Measurements from ENCODE around the gene RPL6.
"Not testable (repeated sequence)": the region's sequence is repeated elsewhere in the genome, so short reads cannot be mapped to it uniquely, and the experiment has no call there.

The RPL6 gene

DNA sequence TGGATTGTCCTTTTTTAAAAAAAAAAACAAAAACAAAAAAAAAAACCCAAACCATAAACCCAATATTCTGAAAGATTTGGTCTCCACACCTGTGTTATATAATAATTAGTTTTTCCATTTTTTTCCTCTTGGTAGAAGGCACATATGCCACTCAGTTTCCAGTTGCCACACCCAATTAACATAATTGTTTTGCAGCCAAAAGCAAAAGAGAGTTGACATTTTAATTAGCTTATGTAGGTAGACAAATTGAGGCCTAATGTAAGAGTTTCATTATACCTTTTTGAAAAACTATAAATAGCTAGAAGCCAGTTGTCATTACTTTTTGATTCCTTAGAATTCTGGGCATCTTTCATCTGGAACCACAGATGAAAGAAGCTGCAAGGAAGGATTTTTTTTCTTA, 30.4 kb upstream of the RPL6 start:
- Histone ChIP-seq H3K4me2 (no peak overlapping the region), H3K79me2 (ENCODE audit: insufficient read depth, low read depth) (peaks cover 3% of the 10 kb centered on the region; the same call in 1 of the 2 replicates), H3K4me3 (IDR thresholded peaks at IDR 0.05; ENCODE audit: insufficient read depth, low read depth, low read length) (no peak overlapping the region), H3K36me3 (ENCODE audit: insufficient read depth) (no peaks in the 10 kb centered on the region), H2AFZ (ENCODE audit: low read depth) (no peak overlapping the region), H3K27ac (no peak overlapping the region), H3K4me1 (ENCODE audit: low read depth, poor library complexity, severe bottlenecking) (no peaks in the 10 kb centered on the region), H3K9ac (no peak overlapping the region), H4K20me1 (ENCODE audit: insufficient read depth) (no peaks in the 10 kb centered on the region), H3K27me3 (ENCODE audit: insufficient read depth, low read depth) (no peaks in the 10 kb centered on the region)
- TF ChIP-seq, protein P1, sequence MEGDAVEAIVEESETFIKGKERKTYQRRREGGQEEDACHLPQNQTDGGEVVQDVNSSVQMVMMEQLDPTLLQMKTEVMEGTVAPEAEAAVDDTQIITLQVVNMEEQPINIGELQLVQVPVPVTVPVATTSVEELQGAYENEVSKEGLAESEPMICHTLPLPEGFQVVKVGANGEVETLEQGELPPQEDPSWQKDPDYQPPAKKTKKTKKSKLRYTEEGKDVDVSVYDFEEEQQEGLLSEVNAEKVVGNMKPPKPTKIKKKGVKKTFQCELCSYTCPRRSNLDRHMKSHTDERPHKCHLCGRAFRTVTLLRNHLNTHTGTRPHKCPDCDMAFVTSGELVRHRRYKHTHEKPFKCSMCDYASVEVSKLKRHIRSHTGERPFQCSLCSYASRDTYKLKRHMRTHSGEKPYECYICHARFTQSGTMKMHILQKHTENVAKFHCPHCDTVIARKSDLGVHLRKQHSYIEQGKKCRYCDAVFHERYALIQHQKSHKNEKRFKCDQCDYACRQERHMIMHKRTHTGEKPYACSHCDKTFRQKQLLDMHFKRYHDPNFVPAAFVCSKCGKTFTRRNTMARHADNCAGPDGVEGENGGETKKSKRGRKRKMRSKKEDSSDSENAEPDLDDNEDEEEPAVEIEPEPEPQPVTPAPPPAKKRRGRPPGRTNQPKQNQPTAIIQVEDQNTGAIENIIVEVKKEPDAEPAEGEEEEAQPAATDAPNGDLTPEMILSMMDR (conservative IDR thresholded peaks at IDR 0.05; ENCODE audit: low read depth, low read length): no peak

DNA sequence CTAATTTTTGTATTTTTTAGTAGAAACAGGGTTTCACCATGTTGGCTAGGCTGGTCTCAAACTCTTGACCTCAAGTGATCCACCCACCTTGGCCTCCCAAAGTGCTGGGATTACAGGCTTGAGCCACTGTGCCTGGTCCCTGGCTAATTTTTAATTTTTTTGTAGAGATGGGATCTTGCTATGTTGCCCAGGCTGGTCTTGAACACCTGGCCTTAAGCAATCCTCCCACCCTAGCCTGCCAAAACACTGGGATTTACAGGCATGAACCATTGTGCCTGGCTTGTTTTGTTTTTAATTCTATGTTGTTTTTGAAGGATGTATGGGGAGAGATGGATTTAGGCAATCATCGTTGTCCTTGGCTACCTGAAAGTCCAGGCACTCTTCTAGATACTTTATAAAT, 29.2 kb upstream of the RPL6 start:
- H4K20me1 ChIP-seq (ENCODE audit: insufficient read depth); H3K4me2 ChIP-seq; H3K9ac ChIP-seq; H3K79me2 ChIP-seq (ENCODE audit: insufficient read depth, low read depth); H3K36me3 ChIP-seq (ENCODE audit: insufficient read depth); H3K4me1 ChIP-seq (ENCODE audit: low read depth, poor library complexity, severe bottlenecking); H3K4me3 ChIP-seq (IDR thresholded peaks at IDR 0.05; ENCODE audit: insufficient read depth, low read depth, low read length); H2AFZ ChIP-seq (ENCODE audit: low read depth); H3K27me3 ChIP-seq (ENCODE audit: insufficient read depth, low read depth); H3K27ac ChIP-seq: not testable (repeated sequence)

DNA sequence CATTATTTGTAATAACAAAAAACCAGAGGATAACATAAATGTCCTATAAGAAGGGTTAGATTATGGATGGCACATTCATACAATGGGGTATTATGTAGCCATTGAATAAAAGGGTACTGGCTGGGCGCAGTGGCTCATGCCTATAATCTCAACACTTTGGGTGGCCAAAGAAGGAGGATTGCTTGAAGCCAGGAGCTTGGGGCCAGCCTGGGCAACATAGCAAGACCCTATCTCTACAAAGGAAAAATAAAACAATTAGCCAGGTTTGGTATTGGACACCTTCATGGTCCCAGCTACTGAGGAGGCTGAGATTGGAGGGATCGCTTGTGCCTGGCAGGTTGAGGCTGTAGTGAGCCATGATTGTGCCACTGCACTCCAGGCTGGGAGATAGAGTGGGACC, 24.1 kb upstream of the RPL6 start:
- Histone ChIP-seq H3K27ac (no peak overlapping the region), H3K27me3 (ENCODE audit: insufficient read depth, low read depth) (no peaks in the 10 kb centered on the region), H3K4me3 (IDR thresholded peaks at IDR 0.05; ENCODE audit: insufficient read depth, low read depth, low read length) (no peak overlapping the region), H3K79me2 (ENCODE audit: insufficient read depth, low read depth) (peaks cover 15% of the 10 kb centered on the region; the same call in 1 of the 2 replicates), H3K36me3 (ENCODE audit: insufficient read depth) (no peaks in the 10 kb centered on the region), H4K20me1 (ENCODE audit: insufficient read depth) (no peaks in the 10 kb centered on the region), H3K9ac (no peak overlapping the region), H2AFZ (ENCODE audit: low read depth) (no peak overlapping the region), H3K4me1 (ENCODE audit: low read depth, poor library complexity, severe bottlenecking) (no peaks in the 10 kb centered on the region), H3K4me2 (no peak overlapping the region)
- TF ChIP-seq, protein P1 (conservative IDR thresholded peaks at IDR 0.05; ENCODE audit: low read depth, low read length): no peak

- peaks cover 15% of the 10 kb centered on the region; the same call in 1 of the 2 replicates for H3K79me2 ChIP-seq (ENCODE audit: insufficient read depth, low read depth)
- no peak overlapping the region for H3K9ac ChIP-seq
These were observed 22.6 kb upstream of the RPL6 start for GRCh38 chr12:112431965-112432364.

DNA sequence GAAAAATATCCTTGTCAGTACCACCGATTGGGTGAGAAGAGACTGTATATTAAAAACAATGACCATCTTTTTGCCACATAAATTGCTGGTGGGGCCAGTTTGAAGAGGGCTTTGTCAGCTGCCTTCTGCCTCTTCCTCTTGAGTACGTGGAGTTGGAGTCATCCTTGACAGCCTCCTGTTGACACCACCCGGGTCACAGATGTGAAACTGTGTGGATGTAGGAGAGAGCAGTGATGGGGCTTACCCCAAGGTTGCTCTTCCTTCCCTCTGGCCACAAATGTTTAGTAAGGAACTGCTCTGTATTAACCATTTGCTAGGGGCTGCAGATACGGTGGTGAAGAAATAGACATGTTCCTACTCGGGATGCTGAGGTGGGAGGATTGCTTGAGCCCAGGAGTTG, 21.5 kb upstream of the RPL6 start:
- no peaks in the 10 kb centered on the region for H3K27me3 ChIP-seq (ENCODE audit: insufficient read depth, low read depth)

More at GRCh38 chr12:112431965-112432364, 22.6 kb upstream of the RPL6 start:
- no peak overlapping the region for H3K27ac ChIP-seq
- no peak overlapping the region for H2AFZ ChIP-seq (ENCODE audit: low read depth)
- no peak overlapping the region for H3K4me3 ChIP-seq (IDR thresholded peaks at IDR 0.05; ENCODE audit: insufficient read depth, low read depth, low read length)
- H3K36me3 ChIP-seq (ENCODE audit: insufficient read depth): no peaks in the 10 kb centered on the region
- no peaks in the 10 kb centered on the region for H3K4me1 ChIP-seq (ENCODE audit: low read depth, poor library complexity, severe bottlenecking)
- no peaks in the 10 kb centered on the region for H4K20me1 ChIP-seq (ENCODE audit: insufficient read depth)
- no peak overlapping the region for H3K4me2 ChIP-seq
- TF ChIP-seq, protein P1 (conservative IDR thresholded peaks at IDR 0.05; ENCODE audit: low read depth, low read length): no peak
- no peaks in the 10 kb centered on the region for H3K27me3 ChIP-seq (ENCODE audit: insufficient read depth, low read depth)

More for the DNA sequence above, 21.5 kb upstream of the RPL6 start:
- Histone ChIP-seq H3K4me1 (ENCODE audit: low read depth, poor library complexity, severe bottlenecking) (no peaks in the 10 kb centered on the region), H3K27ac (no peak overlapping the region), H3K9ac (no peak overlapping the region), H4K20me1 (ENCODE audit: insufficient read depth) (no peaks in the 10 kb centered on the region), H2AFZ (ENCODE audit: low read depth) (no peak overlapping the region), H3K4me3 (IDR thresholded peaks at IDR 0.05; ENCODE audit: insufficient read depth, low read depth, low read length) (no peak overlapping the region), H3K36me3 (ENCODE audit: insufficient read depth) (no peaks in the 10 kb centered on the region), H3K79me2 (ENCODE audit: insufficient read depth, low read depth) (peaks cover 17% of the 10 kb centered on the region; the same call in 1 of the 2 replicates), H3K4me2 (no peak overlapping the region)
- TF ChIP-seq, protein P1 (conservative IDR thresholded peaks at IDR 0.05; ENCODE audit: low read depth, low read length): no peak
